ENCODE measurements around the gene CAMK2B.
A peak's percentile ranks its signal among the peaks of the same experiment; 100 is the strongest.

The CAMK2B gene

GRCh38 chr7:44278451-44279161 is 46.8 kb downstream of the CAMK2B start:
- ChIA-PET POLR2A (no interaction called here), CTCF (interaction anchor here (0.9 kb wide), 1 partner anchor 21 kb away, joined by 3 read pairs; no protein-coding TSS in a partner anchor)
- Histone ChIP-seq H3K4me1 (ENCODE audit: control extremely low read depth in 1 of 4, control insufficient read depth in 4 of 4, insufficient read depth in 4 of 4, low read length in 3 of 4) (no peaks in the 10 kb centered on the region), H3K36me3 (ENCODE audit: control insufficient read depth in 4 of 4, insufficient read depth in 4 of 4, low read length in 3 of 4) (no peaks in the 10 kb centered on the region), H3K4me3 (ENCODE audit: control insufficient read depth in 1 of 7, extremely low read depth in 1 of 7, insufficient read depth in 4 of 7, low read depth in 2 of 7, low read length in 6 of 7) (no peak overlapping the region), H3K9me3 (ENCODE audit: control extremely low read depth in 1 of 5, control insufficient read depth in 4 of 5, insufficient read depth in 2 of 5, low read depth in 1 of 5, low read length in 4 of 5) (no peaks in the 10 kb centered on the region), H3K27me3 (replicated peaks in 2 of 5; ENCODE audit: control insufficient read depth in 4 of 5, insufficient read depth in 5 of 5, low read length in 4 of 5) (peaks cover 0 to 9% (median 0%) of the 10 kb centered on the region in 5 experiments), H3K27ac (ENCODE audit: insufficient read depth in 1 of 2, low read depth in 1 of 2, low read length in 2 of 2, poor library complexity in 1 of 2, severe bottlenecking in 2 of 2) (no peak overlapping the region)
- 88% methylated on average over 8 of the region's 9 CpGs for WGBS (ENCODE audit: insufficient coverage)
- DNase-seq = no peak

DNA sequence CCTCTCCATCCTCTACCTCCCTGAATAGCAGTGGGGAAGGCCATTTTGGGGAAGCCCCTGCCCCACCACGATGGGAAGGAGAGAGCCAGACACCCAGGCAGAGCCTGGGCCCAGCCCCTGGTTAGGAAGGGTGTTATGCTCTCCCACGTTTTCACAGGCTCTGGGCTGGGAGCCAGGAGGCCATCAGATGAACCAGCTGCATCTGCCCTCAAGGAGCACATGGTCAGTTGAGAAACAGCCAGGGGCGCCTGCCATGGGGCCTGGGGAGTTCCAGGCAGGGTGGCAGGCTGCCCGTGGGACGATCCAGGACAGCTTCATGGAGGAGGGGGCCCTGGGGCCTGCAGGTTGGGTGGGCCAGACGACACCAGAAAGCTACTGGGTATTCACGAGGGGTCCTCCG is 47.5 kb downstream of the CAMK2B start:
- WGBS (ENCODE audit: insufficient coverage) = 92% methylated on average over 8 of the region's 8 CpGs
- ChIA-PET POLR2A (no interaction called here), CTCF (interaction anchor here (0.9 kb wide), 1 partner anchor 22 kb away, joined by 3 read pairs; no protein-coding TSS in a partner anchor)

DNA sequence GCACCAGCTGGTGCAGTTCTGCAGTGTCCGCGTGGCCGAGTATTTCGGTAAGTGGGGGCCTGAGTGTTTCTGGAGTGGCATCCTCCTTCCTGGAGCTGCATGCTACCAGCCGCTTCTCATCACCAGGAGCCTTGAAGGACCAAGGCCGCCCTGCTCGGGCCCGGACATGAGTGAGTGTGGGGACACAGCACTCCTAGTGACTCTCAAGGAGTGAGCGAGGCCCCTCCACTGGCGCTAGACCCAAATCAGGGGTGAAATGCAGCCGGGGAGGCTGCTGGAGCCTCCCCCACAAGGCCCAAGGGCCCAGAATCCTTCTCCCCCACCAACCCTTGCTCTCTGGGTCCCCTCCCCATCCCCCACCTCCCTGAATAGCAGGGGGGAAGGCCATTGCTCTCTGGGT is 48.0 kb downstream of the CAMK2B start:
- Histone ChIP-seq H3K4me1 (ENCODE audit: control extremely low read depth in 1 of 4, control insufficient read depth in 4 of 4, insufficient read depth in 4 of 4, low read length in 3 of 4) (no peaks in the 10 kb centered on the region), H3K27ac (ENCODE audit: insufficient read depth in 1 of 2, low read depth in 1 of 2, low read length in 2 of 2, poor library complexity in 1 of 2, severe bottlenecking in 2 of 2) (no peak overlapping the region), H3K4me3 (ENCODE audit: control insufficient read depth in 1 of 7, extremely low read depth in 1 of 7, insufficient read depth in 4 of 7, low read depth in 2 of 7, low read length in 6 of 7) (no peak overlapping the region), H3K27me3 (replicated peaks in 2 of 5; ENCODE audit: control insufficient read depth in 4 of 5, insufficient read depth in 5 of 5, low read length in 4 of 5) (peaks cover 0 to 9% (median 0%) of the 10 kb centered on the region in 5 experiments), H3K9me3 (ENCODE audit: control extremely low read depth in 1 of 5, control insufficient read depth in 4 of 5, insufficient read depth in 2 of 5, low read depth in 1 of 5, low read length in 4 of 5) (no peaks in the 10 kb centered on the region), H3K36me3 (ENCODE audit: control insufficient read depth in 4 of 4, insufficient read depth in 4 of 4, low read length in 3 of 4) (no peaks in the 10 kb centered on the region)
- WGBS (ENCODE audit: insufficient coverage) = 99% methylated on average over 8 of the region's 11 CpGs
- CTCF ChIA-PET = no interaction called here
- POLR2A ChIA-PET = no interaction called here
- no peak for DNase-seq

More for the DNA sequence above, 47.5 kb downstream of the CAMK2B start:
- Histone ChIP-seq H3K4me1 (ENCODE audit: control extremely low read depth in 1 of 4, control insufficient read depth in 4 of 4, insufficient read depth in 4 of 4, low read length in 3 of 4) (no peaks in the 10 kb centered on the region), H3K4me3 (ENCODE audit: control insufficient read depth in 1 of 7, extremely low read depth in 1 of 7, insufficient read depth in 4 of 7, low read depth in 2 of 7, low read length in 6 of 7) (no peak overlapping the region), H3K9me3 (ENCODE audit: control extremely low read depth in 1 of 5, control insufficient read depth in 4 of 5, insufficient read depth in 2 of 5, low read depth in 1 of 5, low read length in 4 of 5) (no peaks in the 10 kb centered on the region), H3K27me3 (replicated peaks in 2 of 5; ENCODE audit: control insufficient read depth in 4 of 5, insufficient read depth in 5 of 5, low read length in 4 of 5) (peaks cover 0 to 9% (median 0%) of the 10 kb centered on the region in 5 experiments), H3K36me3 (ENCODE audit: control insufficient read depth in 4 of 4, insufficient read depth in 4 of 4, low read length in 3 of 4) (no peaks in the 10 kb centered on the region), H3K27ac (ENCODE audit: insufficient read depth in 1 of 2, low read depth in 1 of 2, low read length in 2 of 2, poor library complexity in 1 of 2, severe bottlenecking in 2 of 2) (no peak overlapping the region)
- no peak for DNase-seq

DNA sequence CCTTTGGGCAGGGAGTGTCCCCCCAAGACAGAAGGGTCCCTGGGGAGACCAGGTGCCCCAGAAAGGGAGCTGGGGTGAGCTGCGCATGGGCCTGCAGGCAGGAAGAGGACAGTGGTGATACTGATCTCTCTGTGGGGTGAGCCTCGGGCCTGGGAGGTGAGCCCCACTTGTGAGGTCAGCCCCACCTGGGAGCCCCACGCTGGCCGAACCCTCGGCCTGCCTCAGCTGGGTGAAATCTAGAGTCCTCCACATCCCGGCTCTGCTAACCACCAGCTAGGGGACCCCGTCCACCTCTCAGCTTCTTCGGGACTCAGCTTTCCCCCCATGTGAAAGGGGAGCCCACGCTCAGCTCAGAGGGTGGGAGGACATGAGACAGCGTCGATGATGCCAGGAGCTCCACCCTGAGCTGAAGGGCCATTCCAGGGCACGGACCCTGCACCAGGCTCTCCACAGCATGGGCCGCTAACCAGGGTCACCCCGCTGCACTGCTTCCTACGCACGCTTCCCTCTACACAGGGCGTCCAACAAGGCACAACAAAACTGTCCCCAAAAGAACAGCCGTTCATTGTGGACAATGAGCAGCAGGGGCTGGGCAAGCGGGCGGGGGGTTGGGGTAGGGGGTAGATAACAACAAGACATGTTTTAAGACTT is 48.7 kb downstream of the CAMK2B start:
- no peaks in the 10 kb centered on the region for H3K4me1 ChIP-seq (ENCODE audit: control extremely low read depth in 1 of 4, control insufficient read depth in 4 of 4, insufficient read depth in 4 of 4, low read length in 3 of 4)
- DNase-seq = no peak
- H3K27me3 ChIP-seq (replicated peaks in 2 of 5; ENCODE audit: control insufficient read depth in 4 of 5, insufficient read depth in 5 of 5, low read length in 4 of 5) = peaks cover 0 to 9% (median 0%) of the 10 kb centered on the region in 5 experiments
- no peak overlapping the region for H3K27ac ChIP-seq (ENCODE audit: insufficient read depth in 1 of 2, low read depth in 1 of 2, low read length in 2 of 2, poor library complexity in 1 of 2, severe bottlenecking in 2 of 2)
- POLR2A ChIA-PET = no interaction called here
- CTCF ChIA-PET = no interaction called here
- no peaks in the 10 kb centered on the region for H3K9me3 ChIP-seq (ENCODE audit: control extremely low read depth in 1 of 5, control insufficient read depth in 4 of 5, insufficient read depth in 2 of 5, low read depth in 1 of 5, low read length in 4 of 5)
- WGBS (ENCODE audit: insufficient coverage) = 94% methylated on average over 16 of the region's 20 CpGs
- no peaks in the 10 kb centered on the region for H3K36me3 ChIP-seq (ENCODE audit: control insufficient read depth in 4 of 4, insufficient read depth in 4 of 4, low read length in 3 of 4)
- no peak overlapping the region for H3K4me3 ChIP-seq (ENCODE audit: control insufficient read depth in 1 of 7, extremely low read depth in 1 of 7, insufficient read depth in 4 of 7, low read depth in 2 of 7, low read length in 6 of 7)

DNA sequence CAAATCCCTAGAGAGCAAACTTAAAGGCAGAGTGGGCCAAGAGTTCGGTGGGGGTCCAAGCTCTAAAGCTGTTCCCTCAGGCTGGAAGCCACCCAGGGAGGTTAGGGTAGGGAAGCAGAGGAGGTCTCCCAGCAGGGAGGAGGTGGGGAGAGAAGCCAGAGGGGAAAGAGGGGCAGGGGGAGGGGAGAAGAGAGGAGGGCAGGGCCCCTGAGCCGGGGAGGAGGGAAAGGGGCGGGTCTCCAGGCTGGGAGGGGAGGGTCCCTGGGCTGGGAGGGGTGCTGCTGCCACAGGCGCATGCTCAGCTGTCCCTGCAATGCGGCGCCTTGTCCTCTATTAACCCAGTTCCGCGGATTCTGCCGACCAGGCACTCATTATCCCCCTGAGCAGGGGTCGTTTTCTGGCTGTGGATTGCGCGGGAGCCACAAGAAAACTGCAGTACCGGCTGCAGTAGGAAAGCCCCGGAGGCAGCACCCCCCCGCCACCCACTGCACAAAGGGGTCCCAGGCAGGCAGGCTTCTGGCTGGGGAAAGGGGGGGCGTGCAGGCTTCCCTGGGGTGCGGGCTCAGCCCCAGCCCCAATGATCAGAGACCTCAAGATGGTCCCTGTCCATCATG is 49.3 kb downstream of the CAMK2B start:
- Histone ChIP-seq H3K27me3 (replicated peaks in 2 of 5; ENCODE audit: control insufficient read depth in 4 of 5, insufficient read depth in 5 of 5, low read length in 4 of 5) (peaks cover 0 to 9% (median 0%) of the 10 kb centered on the region in 5 experiments), H3K4me1 (ENCODE audit: control extremely low read depth in 1 of 4, control insufficient read depth in 4 of 4, insufficient read depth in 4 of 4, low read length in 3 of 4) (no peaks in the 10 kb centered on the region), H3K4me3 (ENCODE audit: control insufficient read depth in 1 of 7, extremely low read depth in 1 of 7, insufficient read depth in 4 of 7, low read depth in 2 of 7, low read length in 6 of 7) (no peak overlapping the region), H3K36me3 (ENCODE audit: control insufficient read depth in 4 of 4, insufficient read depth in 4 of 4, low read length in 3 of 4) (no peaks in the 10 kb centered on the region), H3K9me3 (ENCODE audit: control extremely low read depth in 1 of 5, control insufficient read depth in 4 of 5, insufficient read depth in 2 of 5, low read depth in 1 of 5, low read length in 4 of 5) (no peaks in the 10 kb centered on the region), H3K27ac (ENCODE audit: insufficient read depth in 1 of 2, low read depth in 1 of 2, low read length in 2 of 2, poor library complexity in 1 of 2, severe bottlenecking in 2 of 2) (no peak overlapping the region)
- CTCF ChIA-PET = no interaction called here
- DNase-seq = peak in 2 of 3 donors; percentile 20 to 29
- WGBS (ENCODE audit: insufficient coverage) = 35% methylated on average over 17 of the region's 17 CpGs
- POLR2A ChIA-PET = no interaction called here

- H3K27me3 ChIP-seq (replicated peaks in 2 of 5; ENCODE audit: control insufficient read depth in 4 of 5, insufficient read depth in 5 of 5, low read length in 4 of 5) = peaks cover 0 to 9% (median 0%) of the 10 kb centered on the region in 5 experiments
- CTCF ChIA-PET = no interaction called here
- no peak overlapping the region for H3K4me3 ChIP-seq (ENCODE audit: control insufficient read depth in 1 of 7, extremely low read depth in 1 of 7, insufficient read depth in 4 of 7, low read depth in 2 of 7, low read length in 6 of 7)
- H3K9me3 ChIP-seq (ENCODE audit: control extremely low read depth in 1 of 5, control insufficient read depth in 4 of 5, insufficient read depth in 2 of 5, low read depth in 1 of 5, low read length in 4 of 5) = no peaks in the 10 kb centered on the region
- WGBS (ENCODE audit: insufficient coverage) = 95% methylated on average over 6 of the region's 7 CpGs
- POLR2A ChIA-PET = no interaction called here
- H3K27ac ChIP-seq (ENCODE audit: insufficient read depth in 1 of 2, low read depth in 1 of 2, low read length in 2 of 2, poor library complexity in 1 of 2, severe bottlenecking in 2 of 2) = no peak overlapping the region
- no peaks in the 10 kb centered on the region for H3K4me1 ChIP-seq (ENCODE audit: control extremely low read depth in 1 of 4, control insufficient read depth in 4 of 4, insufficient read depth in 4 of 4, low read length in 3 of 4)
- no peaks in the 10 kb centered on the region for H3K36me3 ChIP-seq (ENCODE audit: control insufficient read depth in 4 of 4, insufficient read depth in 4 of 4, low read length in 3 of 4)
- DNase-seq = no peak
Observed at GRCh38 chr7:44275146-44275545, 50.2 kb downstream of the CAMK2B start.

DNA sequence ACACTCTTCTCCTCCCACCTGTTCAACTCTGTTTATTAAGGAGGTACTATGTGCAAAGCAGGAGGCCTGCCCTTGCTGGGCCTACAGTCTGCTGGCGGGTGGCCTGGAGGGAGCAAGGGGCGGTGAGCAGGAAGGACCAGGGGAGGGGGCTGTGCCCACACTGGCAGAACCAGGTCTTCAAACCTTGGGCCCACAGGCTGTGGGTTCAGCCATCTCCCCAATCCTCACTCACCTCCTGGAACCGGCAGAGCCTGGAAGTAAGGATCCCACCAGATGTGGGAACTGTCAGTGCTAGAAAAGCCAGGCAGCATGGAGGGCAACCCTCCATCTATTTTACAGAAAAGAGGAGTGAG is 50.8 kb downstream of the CAMK2B start:
- Histone ChIP-seq H3K9me3 (ENCODE audit: control extremely low read depth in 1 of 5, control insufficient read depth in 4 of 5, insufficient read depth in 2 of 5, low read depth in 1 of 5, low read length in 4 of 5) (no peaks in the 10 kb centered on the region), H3K4me3 (ENCODE audit: control insufficient read depth in 1 of 7, extremely low read depth in 1 of 7, insufficient read depth in 4 of 7, low read depth in 2 of 7, low read length in 6 of 7) (no peak overlapping the region), H3K4me1 (ENCODE audit: control extremely low read depth in 1 of 4, control insufficient read depth in 4 of 4, insufficient read depth in 4 of 4, low read length in 3 of 4) (no peaks in the 10 kb centered on the region), H3K36me3 (ENCODE audit: control insufficient read depth in 4 of 4, insufficient read depth in 4 of 4, low read length in 3 of 4) (no peaks in the 10 kb centered on the region), H3K27me3 (replicated peaks in 2 of 5; ENCODE audit: control insufficient read depth in 4 of 5, insufficient read depth in 5 of 5, low read length in 4 of 5) (peaks cover 0 to 9% (median 0%) of the 10 kb centered on the region in 5 experiments), H3K27ac (ENCODE audit: insufficient read depth in 1 of 2, low read depth in 1 of 2, low read length in 2 of 2, poor library complexity in 1 of 2, severe bottlenecking in 2 of 2) (no peak overlapping the region)
- ChIA-PET CTCF (no interaction called here), POLR2A (no interaction called here)
- DNase-seq = no peak
- WGBS (ENCODE audit: insufficient coverage) = 100% methylated on average over 2 of the region's 3 CpGs
